Calu3 (cell line): ENCODE measurements around the gene PPT2. TPM values are rescaled to one million over a fixed set of nuclear protein-coding genes. Genes with fewer than 3 reads are reported as not detected.

ENCODE experiments used
- BruUV-seq: library from RNA; stranded (reverse); fragments of 400-500 nt; replicated peaks from 2 replicates; lab custom pipeline; 2021; lab: Mats Ljungman, UMichigan
- CTCF ChIA-PET: fragments of 300-600 bp; sonication (Branson Sonifier 250); formaldehyde crosslinking; loops from one replicate; lab custom pipeline; 2022; ENCODE audit warnings: antibody characterized with exemption; lab: Charles Lee
- DNase-seq: peaks from one replicate; pipeline ENCODE4 v3.0.0; 2022
- H3K27ac Mint-ChIP-seq: one replicate; pipeline ENCODE4 v1.8.0; 2022; ENCODE audit warnings: mixed read lengths; ENCODE audit not compliant: unreplicated experiment
- H3K27me3 Mint-ChIP-seq: one replicate; pipeline ENCODE4 v1.8.0; 2022; ENCODE audit warnings: mixed read lengths; ENCODE audit not compliant: unreplicated experiment
- H3K36me3 Mint-ChIP-seq: one replicate; pipeline ENCODE4 v1.8.0; 2022; ENCODE audit warnings: mild to moderate bottlenecking, moderate library complexity, mixed read lengths; ENCODE audit not compliant: insufficient read depth, unreplicated experiment
- H3K4me1 Mint-ChIP-seq: one replicate; pipeline ENCODE4 v1.8.0; 2022; ENCODE audit warnings: mild to moderate bottlenecking, low read depth, mixed read lengths; ENCODE audit not compliant: unreplicated experiment
- H3K4me3 Mint-ChIP-seq: one replicate; pipeline ENCODE4 v1.8.0; 2022; ENCODE audit warnings: mild to moderate bottlenecking, low read depth, moderate library complexity, mixed read lengths; ENCODE audit not compliant: unreplicated experiment
- H3K9me3 Mint-ChIP-seq: one replicate; pipeline ENCODE4 v1.8.0; 2022; ENCODE audit warnings: low read depth, mixed read lengths; ENCODE audit not compliant: unreplicated experiment
- intact Hi-C: fragments of 100-400 bp; cut with micrococcal nuclease; formaldehyde crosslinking; loops from one replicate; pipeline ENCODE4 v1.10.0; 2022; ENCODE audit not compliant: unreplicated experiment
- total RNA-seq: library from RNA; stranded (reverse); gene quantifications from 2 replicates; pipeline ENCODE4 v1.2.3, GENCODE V29; 2022
- TF ChIP-seq, protein P1 (sequence below): fragments of 200-600 bp; IDR thresholded peaks from one replicate; pipeline ENCODE4 v1.8.0; 2022; ENCODE audit warnings: antibody characterized with exemption; ENCODE audit not compliant: unreplicated experiment

PPT2 gene
- total RNA-seq, 1 experiment from 2014 or later = 31.0 TPM

- CTCF ChIA-PET = no interaction called here
- Mint-ChIP-seq H3K36me3 (peaks cover 65% of the 10 kb centered on the region), H3K27ac (no peak overlapping the region), H3K4me1 (peaks cover 13% of the 10 kb centered on the region), H3K4me3 (no peak overlapping the region), H3K9me3 (no peaks in the 10 kb centered on the region), H3K27me3 (no peaks in the 10 kb centered on the region)
- TF ChIP-seq, protein P1, sequence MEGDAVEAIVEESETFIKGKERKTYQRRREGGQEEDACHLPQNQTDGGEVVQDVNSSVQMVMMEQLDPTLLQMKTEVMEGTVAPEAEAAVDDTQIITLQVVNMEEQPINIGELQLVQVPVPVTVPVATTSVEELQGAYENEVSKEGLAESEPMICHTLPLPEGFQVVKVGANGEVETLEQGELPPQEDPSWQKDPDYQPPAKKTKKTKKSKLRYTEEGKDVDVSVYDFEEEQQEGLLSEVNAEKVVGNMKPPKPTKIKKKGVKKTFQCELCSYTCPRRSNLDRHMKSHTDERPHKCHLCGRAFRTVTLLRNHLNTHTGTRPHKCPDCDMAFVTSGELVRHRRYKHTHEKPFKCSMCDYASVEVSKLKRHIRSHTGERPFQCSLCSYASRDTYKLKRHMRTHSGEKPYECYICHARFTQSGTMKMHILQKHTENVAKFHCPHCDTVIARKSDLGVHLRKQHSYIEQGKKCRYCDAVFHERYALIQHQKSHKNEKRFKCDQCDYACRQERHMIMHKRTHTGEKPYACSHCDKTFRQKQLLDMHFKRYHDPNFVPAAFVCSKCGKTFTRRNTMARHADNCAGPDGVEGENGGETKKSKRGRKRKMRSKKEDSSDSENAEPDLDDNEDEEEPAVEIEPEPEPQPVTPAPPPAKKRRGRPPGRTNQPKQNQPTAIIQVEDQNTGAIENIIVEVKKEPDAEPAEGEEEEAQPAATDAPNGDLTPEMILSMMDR = no peak
- no TSS peak for BruUV-seq
- no peak for DNase-seq
- intact Hi-C loops = no loop called here
Observed at GRCh38 chr6:32120573-32121059, 33.3 kb upstream of the PPT2 start.

DNA sequence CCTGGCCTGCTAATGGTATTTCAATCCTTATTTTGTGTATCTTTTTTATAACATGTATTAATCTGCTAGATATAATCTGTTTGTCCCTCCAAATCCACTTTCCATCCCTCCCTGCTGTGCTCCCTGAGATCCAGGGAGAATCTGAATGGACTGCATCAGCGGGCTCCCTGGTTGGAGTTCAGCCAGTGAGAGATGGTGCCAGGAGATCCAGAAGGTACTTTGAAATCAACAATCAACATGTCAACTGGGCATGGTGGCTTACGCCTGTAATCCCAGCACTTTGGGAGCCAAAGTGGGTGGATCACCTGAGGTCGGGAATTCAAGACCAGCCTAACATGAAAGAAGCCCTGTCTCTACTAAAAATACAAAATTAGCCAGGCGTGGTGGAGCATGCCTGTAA, 30.3 kb upstream of the PPT2 start:
- no peak overlapping the region for H3K27ac Mint-ChIP-seq
- H3K9me3 Mint-ChIP-seq = no peaks in the 10 kb centered on the region
- no peak for DNase-seq
- TF ChIP-seq, protein P1 = no peak
- H3K27me3 Mint-ChIP-seq = no peaks in the 10 kb centered on the region
- peaks cover 33% of the 10 kb centered on the region for H3K4me1 Mint-ChIP-seq
- BruUV-seq = no TSS peak
- no peak overlapping the region for H3K4me3 Mint-ChIP-seq
- CTCF ChIA-PET = interaction anchor here (0.7 kb wide), 1 partner anchor 9 kb away, joined by 5 read pairs; no protein-coding TSS in a partner anchor
- peaks cover 82% of the 10 kb centered on the region for H3K36me3 Mint-ChIP-seq
- intact Hi-C loops = no loop called here

GRCh38 chr6:32126880-32127279, 27.1 kb upstream of the PPT2 start:
- TF ChIP-seq, protein P1 = no peak
- CTCF ChIA-PET = interaction anchor here (4.6 kb wide), 1 partner anchor 9 kb away, joined by 39 read pairs; no protein-coding TSS in a partner anchor
- Mint-ChIP-seq H3K27me3 (no peaks in the 10 kb centered on the region), H3K4me1 (peaks cover 23% of the 10 kb centered on the region), H3K4me3 (peak overlapping the region; percentile 98), H3K36me3 (peaks cover 81% of the 10 kb centered on the region), H3K9me3 (no peaks in the 10 kb centered on the region), H3K27ac (peak overlapping the region; percentile 98)
- intact Hi-C loops = no loop called here
- BruUV-seq = no TSS peak
- no peak for DNase-seq

- TF ChIP-seq, protein P1 = no peak
- no peaks in the 10 kb centered on the region for H3K9me3 Mint-ChIP-seq
- intact Hi-C loops = no loop called here
Observed at GRCh38 chr6:32127409-32127716, 26.6 kb upstream of the PPT2 start.

More at GRCh38 chr6:32127409-32127716, 26.6 kb upstream of the PPT2 start:
- Mint-ChIP-seq H3K36me3 (peaks cover 77% of the 10 kb centered on the region), H3K4me3 (peak overlapping the region; percentile 98), H3K4me1 (peaks cover 23% of the 10 kb centered on the region), H3K27ac (peak overlapping the region; percentile 98), H3K27me3 (no peaks in the 10 kb centered on the region)
- DNase-seq = no peak
- CTCF ChIA-PET = interaction anchor here (1.3 to 4.6 kb wide), 3 partner anchors 9 to 68 kb away, joined by 6 to 39 read pairs (median 14); partner anchors contain the start of gene RNF5
- BruUV-seq = no TSS peak
